Naive thymus-derived CD4-positive, alpha-beta T cell (primary cell): ENCODE results near the gene DIDO1. TPM values are rescaled to one million over a fixed set of nuclear protein-coding genes. Genes with fewer than 3 reads are reported as not detected.
A peak's percentile ranks its signal among the peaks of the same experiment; 100 is the strongest.

Source experiments
- ATAC-seq: fragments of 150-1000 bp; cut with Tn5 transposase; 2 replicates; pipeline ENCODE4 v1.10.0; 2021; ENCODE audit warnings: mild to moderate bottlenecking, moderate library complexity
- CTCF ChIA-PET: fragments of 350-600 bp; sonication (Branson Sonifier 250); formaldehyde crosslinking; loops from one replicate; lab custom pipeline; 2021; ENCODE audit warnings: antibody characterized with exemption; lab: Charles Lee
- POLR2A ChIA-PET: fragments of 350-600 bp; sonication (Branson Sonifier 250); formaldehyde crosslinking; loops from one replicate; lab custom pipeline; 2021; ENCODE audit warnings: antibody characterized with exemption, inconsistent platforms; lab: Charles Lee
- DNase-seq, 9 donors: peaks; one replicate each; pipeline versions ENCODE4 v3.0.0 to v3.0.0-alpha.2; 2020 to 2022; ENCODE audit warnings: mixed read lengths in 1 of 9
- H3K27ac ChIP-seq: one replicate; pipeline ENCODE4 v1.7.0; 2013; ENCODE audit warnings: mild to moderate bottlenecking, low read depth, low read length, moderate library complexity
- H3K27me3 ChIP-seq, 2 donors: one replicate each; pipeline ENCODE4 v1.7.0; 2013; ENCODE audit warnings: low read length in 2 of 2, mild to moderate bottlenecking in 2 of 2, moderate library complexity in 2 of 2; ENCODE audit not compliant: control insufficient read depth in 2 of 2, insufficient read depth in 2 of 2
- H3K36me3 ChIP-seq, 3 experiments: 1 replicate in 2 of 3; 2 replicates in 1 of 3; pipeline ENCODE4 v1.7.0; 2013; ENCODE audit warnings: low read length in 3 of 3, mild to moderate bottlenecking in 3 of 3, moderate library complexity in 1 of 3; ENCODE audit not compliant: insufficient read depth in 3 of 3, control insufficient read depth in 2 of 3
- H3K4me1 ChIP-seq, 2 donors: one replicate each; pipeline ENCODE4 v1.7.0; 2013; ENCODE audit warnings: low read length in 2 of 2, mild to moderate bottlenecking in 2 of 2, moderate library complexity in 1 of 2; ENCODE audit not compliant: control insufficient read depth in 2 of 2, insufficient read depth in 2 of 2
- H3K4me3 ChIP-seq: 2 replicates; pipeline ENCODE4 v1.7.0; 2013; ENCODE audit warnings: mild to moderate bottlenecking, low read length
- H3K9me3 ChIP-seq, 3 experiments: 1 replicate in 2 of 3; 2 replicates in 1 of 3; pipeline ENCODE4 v1.7.0; 2013; ENCODE audit warnings: low read length in 3 of 3; ENCODE audit not compliant: control insufficient read depth in 2 of 3
- H3K27ac Mint-ChIP-seq, 9 donors: one replicate each; pipeline ENCODE4 v1.8.0; 2020 to 2022; ENCODE audit warnings: mixed read lengths in 9 of 9, mild to moderate bottlenecking in 8 of 9, moderate library complexity in 5 of 9, inconsistent platforms in 2 of 9
- H3K27me3 Mint-ChIP-seq, 5 donors: one replicate each; pipeline ENCODE4 v1.8.0; 2021 to 2022; ENCODE audit warnings: mixed read lengths in 5 of 5, mild to moderate bottlenecking in 1 of 5
- H3K36me3 Mint-ChIP-seq, 5 donors: one replicate each; pipeline ENCODE4 v1.8.0; 2020 to 2022; ENCODE audit warnings: mixed read lengths in 5 of 5, mild to moderate bottlenecking in 3 of 5, inconsistent platforms in 1 of 5
- H3K4me1 Mint-ChIP-seq, 7 donors: one replicate each; pipeline ENCODE4 v1.8.0; 2020 to 2022; ENCODE audit warnings: mixed read lengths in 7 of 7, mild to moderate bottlenecking in 3 of 7, inconsistent platforms in 1 of 7
- H3K4me3 Mint-ChIP-seq, 10 donors: one replicate each; pipeline ENCODE4 v1.8.0; 2020 to 2022; ENCODE audit warnings: mild to moderate bottlenecking in 10 of 10, mixed read lengths in 10 of 10, moderate library complexity in 6 of 10, inconsistent platforms in 2 of 10
- H3K9me3 Mint-ChIP-seq, 11 donors: one replicate each; pipeline ENCODE4 v1.8.0; 2020 to 2022; ENCODE audit warnings: mixed read lengths in 11 of 11, mild to moderate bottlenecking in 4 of 11, inconsistent platforms in 1 of 11, moderate library complexity in 1 of 11
- intact Hi-C, 2 donors: fragments of 100-400 bp; cut with micrococcal nuclease; formaldehyde crosslinking; loops; one replicate each; pipeline ENCODE4 v1.15.1; 2023
- polyA plus RNA-seq, 2 donors: library from polyadenylated mRNA; unstranded; fragments of 300-500 nt; fragmentation: Illumina TruSeq; gene quantifications; one replicate each; pipeline ENCODE4 v1.2.3, GENCODE V29; 2021
- total RNA-seq, 6 experiments: library from RNA in 5 of 6; stranded (reverse) in 5 of 6; gene quantifications; 1 replicate in 5 of 6; 2 replicates in 1 of 6; pipeline ENCODE4 v1.2.3 and lab custom pipeline; 2021 to 2026

Gene DIDO1
- total and polyA plus RNA-seq, 7 experiments from 2014 or later: 36.6 to 139 (median 69.2) TPM

- DNase-seq: no peak
- ChIA-PET POLR2A (interaction anchor here (0.5 to 5.0 kb wide), 5 partner anchors 12 to 52 kb away, joined by 3 to 25 read pairs (median 3); partner anchors contain the start of genes DIDO1 and TCFL5), CTCF (interaction anchor here (1.4 to 13.0 kb wide), 2 partner anchors 13 to 59 kb away, joined by 4 to 102 read pairs; no protein-coding TSS in a partner anchor)
- intact Hi-C loops: no loop called here
- H3K9me3 ChIP-seq: no peaks in the 10 kb centered on the region
- Mint-ChIP-seq H3K36me3 (peaks cover 10 to 38% (median 17%) of the 10 kb centered on the region in 5 donors), H3K27me3 (no peaks in the 10 kb centered on the region), H3K4me3 (no peak overlapping the region), H3K27ac (peak overlapping the region in 3 of 9 donors; percentile 28 to 72 (median 52)), H3K4me1 (peaks cover 44 to 84% (median 71%) of the 10 kb centered on the region in 7 donors), H3K9me3 (no peaks in the 10 kb centered on the region)
- peaks cover 19 to 53% (median 36%) of the 10 kb centered on the region in 3 experiments for H3K36me3 ChIP-seq
- H3K4me3 ChIP-seq: no peak overlapping the region
- no peak for ATAC-seq
- no peak overlapping the region for H3K27ac ChIP-seq
- H3K27me3 ChIP-seq: no peaks in the 10 kb centered on the region
- H3K4me1 ChIP-seq: peaks cover 37 to 39% of the 10 kb centered on the region in 2 donors
Measured at GRCh38 chr20:62913043-62913630, 13.2 kb downstream of the DIDO1 start.

DNA sequence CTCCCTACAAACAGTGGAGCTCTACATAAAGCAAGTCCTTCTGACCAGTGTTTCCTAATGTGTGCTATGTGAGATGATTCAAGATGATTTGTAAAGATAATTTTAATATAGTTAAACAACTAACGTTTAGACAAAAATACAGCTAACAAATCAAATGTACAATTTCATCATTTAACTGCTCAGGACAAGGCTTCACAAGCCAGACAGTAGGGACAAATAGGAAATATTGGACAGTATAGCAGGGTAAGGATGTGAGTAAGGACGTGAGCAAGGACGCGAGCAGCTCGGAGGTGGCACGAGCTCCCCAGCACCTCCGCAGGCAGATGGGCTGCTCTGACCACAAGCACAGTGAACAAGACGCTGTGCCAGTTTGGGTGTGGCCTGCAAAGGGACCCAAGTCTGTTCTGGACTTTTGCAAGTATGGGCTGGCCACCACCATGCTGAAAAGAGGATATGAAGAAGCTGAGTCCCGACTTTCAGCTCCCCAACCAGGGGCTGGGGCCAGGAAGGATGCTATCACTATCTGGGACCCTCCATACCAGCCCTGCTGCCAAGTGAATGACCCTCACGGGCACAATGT, 14.5 kb downstream of the DIDO1 start:
- CTCF ChIA-PET: interaction anchor here (13.0 kb wide), 1 partner anchor 11 kb away, joined by 102 read pairs; no protein-coding TSS in a partner anchor
- H3K36me3 ChIP-seq: peaks cover 29 to 66% (median 39%) of the 10 kb centered on the region in 3 experiments
- H3K27ac ChIP-seq: no peak overlapping the region
- peaks cover 23 to 26% of the 10 kb centered on the region in 2 donors for H3K4me1 ChIP-seq
- POLR2A ChIA-PET: interaction anchor here (0.7 to 5.0 kb wide), 4 partner anchors 9 to 26 kb away, joined by 3 to 25 read pairs (median 6); partner anchors contain the start of genes DIDO1 and GID8
- no peak overlapping the region for H3K4me3 Mint-ChIP-seq
- no peak for ATAC-seq
- no peaks in the 10 kb centered on the region for H3K27me3 ChIP-seq
- no peak overlapping the region for H3K4me3 ChIP-seq
- DNase-seq: no peak
- peak overlapping the region in 5 of 9 donors; percentile 17 to 67 (median 38) for H3K27ac Mint-ChIP-seq
- peaks cover 10 to 47% (median 21%) of the 10 kb centered on the region in 5 donors for H3K36me3 Mint-ChIP-seq
- no peaks in the 10 kb centered on the region for H3K27me3 Mint-ChIP-seq
- H3K4me1 Mint-ChIP-seq: peaks cover 31 to 82% (median 63%) of the 10 kb centered on the region in 7 donors
- no peaks in the 10 kb centered on the region for H3K9me3 Mint-ChIP-seq
- no peaks in the 10 kb centered on the region for H3K9me3 ChIP-seq
- intact Hi-C loops: no loop called here

GRCh38 chr20:62910777-62911497, 15.4 kb downstream of the DIDO1 start:
- Histone ChIP-seq H3K36me3 (peaks cover 37 to 75% (median 44%) of the 10 kb centered on the region in 3 experiments), H3K4me1 (peaks cover 16 to 18% of the 10 kb centered on the region in 2 donors), H3K27me3 (no peaks in the 10 kb centered on the region), H3K9me3 (no peaks in the 10 kb centered on the region), H3K4me3 (no peak overlapping the region), H3K27ac (no peak overlapping the region)
- peaks cover 27 to 74% (median 54%) of the 10 kb centered on the region in 7 donors for H3K4me1 Mint-ChIP-seq
- DNase-seq (no peak), ATAC-seq (no peak)
- ChIA-PET CTCF (interaction anchor here (13.0 kb wide), 1 partner anchor 10 kb away, joined by 102 read pairs; no protein-coding TSS in a partner anchor), POLR2A (interaction anchor here (1.0 to 5.0 kb wide), 2 partner anchors 15 to 27 kb away, joined by 5 to 25 read pairs; partner anchors contain the start of genes DIDO1 and GID8)
- H3K4me3 Mint-ChIP-seq: no peak overlapping the region
- H3K9me3 Mint-ChIP-seq: no peaks in the 10 kb centered on the region
- intact Hi-C loops: no loop called here
- peak overlapping the region in 2 of 9 donors; percentile 32 to 60 for H3K27ac Mint-ChIP-seq
- no peaks in the 10 kb centered on the region for H3K27me3 Mint-ChIP-seq
- peaks cover 10 to 55% (median 22%) of the 10 kb centered on the region in 5 donors for H3K36me3 Mint-ChIP-seq

- ATAC-seq (no peak), DNase-seq (no peak)
- ChIA-PET POLR2A (interaction anchor here (5.0 kb wide), 1 partner anchor 15 kb away, joined by 25 read pairs; the partner anchor contains the start of gene DIDO1), CTCF (interaction anchor here (13.0 kb wide), 1 partner anchor 10 kb away, joined by 102 read pairs; no protein-coding TSS in a partner anchor)
- Histone ChIP-seq H3K9me3 (no peaks in the 10 kb centered on the region), H3K27ac (no peak overlapping the region), H3K27me3 (no peaks in the 10 kb centered on the region), H3K4me3 (no peak overlapping the region), H3K4me1 (peaks cover 10 to 12% of the 10 kb centered on the region in 2 donors), H3K36me3 (peaks cover 44 to 81% (median 50%) of the 10 kb centered on the region in 3 experiments)
- intact Hi-C loops: no loop called here
- Mint-ChIP-seq H3K4me1 (peaks cover 22 to 67% (median 48%) of the 10 kb centered on the region in 7 donors), H3K36me3 (peaks cover 10 to 62% (median 26%) of the 10 kb centered on the region in 5 donors), H3K27me3 (no peaks in the 10 kb centered on the region), H3K4me3 (peak overlapping the region in 1 of 10 donors; percentile 33), H3K9me3 (no peaks in the 10 kb centered on the region), H3K27ac (peak overlapping the region in 6 of 9 donors; percentile 8 to 60 (median 34))
Measured at GRCh38 chr20:62910217-62910766, 16.0 kb downstream of the DIDO1 start.

GRCh38 chr20:62908971-62909791, 17.1 kb downstream of the DIDO1 start:
- peaks cover 49 to 92% (median 50%) of the 10 kb centered on the region in 3 experiments for H3K36me3 ChIP-seq
- intact Hi-C loops: no loop called here
- Mint-ChIP-seq H3K4me3 (no peak overlapping the region), H3K9me3 (no peaks in the 10 kb centered on the region), H3K4me1 (peaks cover 16 to 56% (median 37%) of the 10 kb centered on the region in 7 donors), H3K27me3 (no peaks in the 10 kb centered on the region), H3K36me3 (peaks cover 10 to 70% (median 33%) of the 10 kb centered on the region in 5 donors), H3K27ac (peak overlapping the region in 4 of 9 donors; percentile 5 to 83 (median 33))
- ChIA-PET CTCF (interaction anchor here (1.0 to 13.0 kb wide), 5 partner anchors 9 to 19 kb away, joined by 3 to 102 read pairs (median 10); no protein-coding TSS in a partner anchor), POLR2A (interaction anchor here (0.9 to 1.2 kb wide), 2 partner anchors 18 kb away, joined by 3 read pairs; no protein-coding TSS in a partner anchor)
- ATAC-seq (no peak), DNase-seq (no peak)
- no peaks in the 10 kb centered on the region for H3K27me3 ChIP-seq
- no peak overlapping the region for H3K4me3 ChIP-seq
- no peak overlapping the region for H3K27ac ChIP-seq
- H3K9me3 ChIP-seq: no peaks in the 10 kb centered on the region
- H3K4me1 ChIP-seq: peaks cover 2 to 4% of the 10 kb centered on the region in 2 donors
